ENCODE data around the gene TNFAIP2.

Gene TNFAIP2

GRCh38 chr14:103121846-103122584 lies 1.2 kb upstream of the TNFAIP2 start:
- no peak for DNase-seq (ENCODE audit: low read depth)
- TF ChIP-seq CTCF (IDR thresholded peaks at IDR 0.05; ENCODE audit: control insufficient read depth, extremely low read depth, insufficient read depth): no peak
- H3K4me3 ChIP-seq (ENCODE audit: low read depth, low read length): no peak overlapping the region

GRCh38 chr14:103122585-103122946 lies 695 bp upstream of the TNFAIP2 start:
- H3K4me3 ChIP-seq (ENCODE audit: low read depth, low read length): no peak overlapping the region
- no peak for TF ChIP-seq CTCF (IDR thresholded peaks at IDR 0.05; ENCODE audit: control insufficient read depth, extremely low read depth, insufficient read depth)

GRCh38 chr14:103123634-103124500 lies 606 bp downstream of the TNFAIP2 start:
- no peak for DNase-seq (ENCODE audit: low read depth)
- no peak overlapping the region for H3K4me3 ChIP-seq (ENCODE audit: low read depth, low read length)
- TF ChIP-seq CTCF (IDR thresholded peaks at IDR 0.05; ENCODE audit: control insufficient read depth, extremely low read depth, insufficient read depth): no peak

More at GRCh38 chr14:103122585-103122946, 695 bp upstream of the TNFAIP2 start:
- DNase-seq (ENCODE audit: low read depth): no peak

- no peak for TF ChIP-seq CTCF (IDR thresholded peaks at IDR 0.05; ENCODE audit: control insufficient read depth, extremely low read depth, insufficient read depth)
- no peak overlapping the region for H3K4me3 ChIP-seq (ENCODE audit: low read depth, low read length)
- DNase-seq (ENCODE audit: low read depth): no peak
These were observed 1.3 kb downstream of the TNFAIP2 start for GRCh38 chr14:103124501-103125001.

GRCh38 chr14:103125098-103126070 lies 2.1 kb downstream of the TNFAIP2 start:
- no peak for DNase-seq (ENCODE audit: low read depth)

More at GRCh38 chr14:103125098-103126070, 2.1 kb downstream of the TNFAIP2 start:
- H3K4me3 ChIP-seq (ENCODE audit: low read depth, low read length): no peak overlapping the region
- TF ChIP-seq CTCF (IDR thresholded peaks at IDR 0.05; ENCODE audit: control insufficient read depth, extremely low read depth, insufficient read depth): no peak
